AG10803 (cell line): ENCODE measurements around the gene NBEAL1.
"Not testable (repeated sequence)": the region's sequence is repeated elsewhere in the genome, so short reads cannot be mapped to it uniquely, and the experiment has no call there.

Experiments
- DNase-seq: peaks from one replicate; pipeline ENCODE4 v3.0.0; 2010; ENCODE audit warnings: low read depth
- H3K4me3 ChIP-seq: 2 replicates; pipeline ENCODE4 v1.5.1; 2011; ENCODE audit warnings: mild to moderate bottlenecking, low read length, control low read depth
- CTCF ChIP-seq: conservative IDR thresholded peaks from 2 replicates; pipeline ENCODE4 v1.5.1; 2011; ENCODE audit warnings: mild to moderate bottlenecking, low read length, control low read depth, inconsistent platforms

NBEAL1 gene

GRCh38 chr2:203191961-203192360 lies 177.3 kb downstream of the NBEAL1 start:
- H3K4me3 ChIP-seq = no peak overlapping the region
- no peak for TF ChIP-seq CTCF
- no peak for DNase-seq

GRCh38 chr2:203195331-203196036 lies 180.8 kb downstream of the NBEAL1 start:
- no peak overlapping the region for H3K4me3 ChIP-seq
- peak; percentile 31 for DNase-seq
- TF ChIP-seq CTCF = no peak

- DNase-seq = no peak
- TF ChIP-seq CTCF = no peak
- no peak overlapping the region for H3K4me3 ChIP-seq
Observed at GRCh38 chr2:203200866-203201265, 186.2 kb downstream of the NBEAL1 start.

GRCh38 chr2:203201426-203201825 lies 186.8 kb downstream of the NBEAL1 start:
- DNase-seq = no peak
- no peak for TF ChIP-seq CTCF
- no peak overlapping the region for H3K4me3 ChIP-seq

GRCh38 chr2:203209538-203209937 lies 194.9 kb downstream of the NBEAL1 start:
- TF ChIP-seq CTCF = no peak
- H3K4me3 ChIP-seq = no peak overlapping the region
- peak; percentile 22 for DNase-seq

GRCh38 chr2:203225423-203226039 lies 210.9 kb downstream of the NBEAL1 start:
- no peak overlapping the region for H3K4me3 ChIP-seq
- DNase-seq = peak; percentile 4
- TF ChIP-seq CTCF = peak; percentile 67

- not testable (repeated sequence) for H3K4me3 ChIP-seq, DNase-seq
Observed at GRCh38 chr2:203229674-203230073, 215.0 kb downstream of the NBEAL1 start.
